Skeletal muscle tissue (tissue), 4 donors: Measurements from ENCODE around the gene ALDH1A1. TPM values are rescaled to one million over a fixed set of nuclear protein-coding genes. Genes with fewer than 3 reads are reported as not detected.

Experiments
- H3K27ac ChIP-seq: one replicate; pipeline ENCODE4 v1.7.0; 2013; ENCODE audit warnings: mild to moderate bottlenecking, low read depth, low read length, inconsistent platforms
- H3K27me3 ChIP-seq, 3 donors: one replicate each; pipeline ENCODE4 v1.7.0; 2013; ENCODE audit warnings: low read length in 3 of 3; ENCODE audit not compliant: control insufficient read depth in 3 of 3, insufficient read depth in 3 of 3
- H3K36me3 ChIP-seq, 3 donors: one replicate each; pipeline ENCODE4 v1.7.0; 2013; ENCODE audit warnings: low read length in 3 of 3; ENCODE audit not compliant: control insufficient read depth in 3 of 3, insufficient read depth in 3 of 3
- H3K4me1 ChIP-seq, 3 donors: one replicate each; pipeline ENCODE4 v1.7.0; 2013; ENCODE audit warnings: low read length in 3 of 3, mild to moderate bottlenecking in 3 of 3; ENCODE audit not compliant: control insufficient read depth in 3 of 3, insufficient read depth in 3 of 3
- H3K4me3 ChIP-seq, 3 donors: one replicate each; pipeline ENCODE4 v1.7.0; 2013; ENCODE audit warnings: low read length in 3 of 3
- H3K9ac ChIP-seq, 3 donors: one replicate each; pipeline ENCODE4 v1.7.0; 2013; ENCODE audit warnings: low read length in 3 of 3, mild to moderate bottlenecking in 3 of 3, moderate library complexity in 2 of 3, low read depth in 1 of 3
- H3K9me3 ChIP-seq, 3 donors: one replicate each; pipeline ENCODE4 v1.7.0; 2013; ENCODE audit warnings: low read length in 3 of 3; ENCODE audit not compliant: control insufficient read depth in 3 of 3
- total RNA-seq: library from RNA; depleted of rRNA; stranded (reverse); fragments of >200 nt; gene quantifications from one replicate; pipeline ENCODE4 v1.2.3, GENCODE V29; 2014
- donor health status: Osteomylitis.

ALDH1A1 gene
- total RNA-seq: 52.7 TPM

DNA sequence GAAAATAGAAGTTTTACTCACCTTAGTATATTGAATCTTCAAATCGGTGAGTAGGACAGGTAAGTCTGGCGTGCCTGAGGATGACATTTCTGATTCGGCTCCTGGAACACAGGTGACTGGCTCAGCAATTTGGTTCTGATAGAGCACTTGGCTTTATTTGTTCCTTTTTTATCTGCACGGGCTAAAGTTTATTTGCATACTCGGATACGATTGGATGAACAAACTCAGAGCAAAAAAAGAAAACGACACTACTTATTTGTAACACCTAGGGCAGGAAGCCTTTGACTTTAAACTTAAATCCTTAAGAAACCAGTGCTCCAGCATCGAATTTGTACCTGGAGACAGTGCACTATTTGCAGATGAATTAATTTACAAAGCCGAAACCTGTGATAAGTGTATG, at the start of gene ALDH1A1:
Gene ALDH1A1 (minus strand): TSS at position 140 of the 400 bp plus-strand sequence. CDS start 53 bp downstream, at position 87.
- Histone ChIP-seq H3K36me3 (no peaks in the 10 kb centered on the region), H3K4me3 (peak within 1 kb of the TSS; percentile 54 to 81 (median 68)), H3K27ac (peak within 1 kb of the TSS; percentile 11), H3K4me1 (peaks cover 0 to 9% (median 5%) of the 10 kb centered on the region in 3 donors), H3K9me3 (no peaks in the 10 kb centered on the region), H3K27me3 (no peaks in the 10 kb centered on the region), H3K9ac (peak within 1 kb of the TSS; percentile 34 to 73 (median 36))

- H3K9me3 ChIP-seq: no peaks in the 10 kb centered on the region
- no peak overlapping the region for H3K9ac ChIP-seq
- H3K36me3 ChIP-seq: no peaks in the 10 kb centered on the region
- no peaks in the 10 kb centered on the region for H3K27me3 ChIP-seq
- peaks cover 4 to 6% (median 5%) of the 10 kb centered on the region in 3 donors for H3K4me1 ChIP-seq
- no peak overlapping the region for H3K4me3 ChIP-seq
- no peak overlapping the region for H3K27ac ChIP-seq
Measured at GRCh38 chr9:73001860-73002259, 49.0 kb upstream of the ALDH1A1 start.

- Histone ChIP-seq H3K9ac (no peak overlapping the region), H3K27ac (no peak overlapping the region), H3K27me3 (no peaks in the 10 kb centered on the region), H3K4me3 (no peak overlapping the region), H3K4me1 (peaks cover 4 to 6% (median 5%) of the 10 kb centered on the region in 3 donors), H3K36me3 (no peaks in the 10 kb centered on the region), H3K9me3 (no peaks in the 10 kb centered on the region)
Measured at GRCh38 chr9:72998363-72998762, 45.5 kb upstream of the ALDH1A1 start.

DNA sequence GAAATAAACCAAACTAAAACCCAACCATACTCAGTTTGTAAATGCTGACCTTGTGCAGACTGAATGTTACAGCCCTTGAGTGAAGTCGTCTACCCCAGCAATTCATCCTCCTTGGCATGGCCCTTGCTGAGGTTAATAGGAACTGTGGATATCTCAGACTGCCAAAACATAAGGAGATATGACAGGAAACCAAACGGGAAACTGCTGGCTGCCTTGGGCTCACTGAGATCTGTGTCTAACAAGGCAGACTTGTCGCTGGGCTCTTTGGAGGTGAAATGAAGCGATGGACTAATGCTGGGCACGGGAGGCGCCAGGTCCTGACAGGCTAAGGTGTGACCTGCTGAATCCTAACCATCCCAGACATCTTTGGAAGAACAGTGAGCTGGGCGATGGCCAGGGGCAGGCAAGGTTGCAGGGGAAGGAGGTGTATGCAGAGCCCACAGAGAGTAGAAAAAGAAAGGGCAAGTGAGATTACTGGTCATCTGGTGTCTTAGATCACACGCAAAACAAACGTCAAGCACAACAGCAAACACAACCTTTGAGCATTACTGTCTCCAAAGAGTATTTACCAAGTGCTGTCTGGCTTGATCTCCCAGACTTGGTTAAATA, 44.6 kb upstream of the ALDH1A1 start:
- Histone ChIP-seq H3K36me3 (no peaks in the 10 kb centered on the region), H3K9me3 (no peaks in the 10 kb centered on the region), H3K27ac (no peak overlapping the region), H3K27me3 (no peaks in the 10 kb centered on the region), H3K4me3 (peak overlapping the region; percentile 8 to 49 (median 38)), H3K9ac (no peak overlapping the region), H3K4me1 (peaks cover 4 to 6% (median 5%) of the 10 kb centered on the region in 3 donors)

GRCh38 chr9:72996684-72997314, 43.9 kb upstream of the ALDH1A1 start:
- Histone ChIP-seq H3K27me3 (no peaks in the 10 kb centered on the region), H3K36me3 (no peaks in the 10 kb centered on the region), H3K9ac (no peak overlapping the region), H3K9me3 (no peaks in the 10 kb centered on the region), H3K4me1 (peaks cover 4 to 6% (median 5%) of the 10 kb centered on the region in 3 donors), H3K4me3 (no peak overlapping the region), H3K27ac (no peak overlapping the region)

DNA sequence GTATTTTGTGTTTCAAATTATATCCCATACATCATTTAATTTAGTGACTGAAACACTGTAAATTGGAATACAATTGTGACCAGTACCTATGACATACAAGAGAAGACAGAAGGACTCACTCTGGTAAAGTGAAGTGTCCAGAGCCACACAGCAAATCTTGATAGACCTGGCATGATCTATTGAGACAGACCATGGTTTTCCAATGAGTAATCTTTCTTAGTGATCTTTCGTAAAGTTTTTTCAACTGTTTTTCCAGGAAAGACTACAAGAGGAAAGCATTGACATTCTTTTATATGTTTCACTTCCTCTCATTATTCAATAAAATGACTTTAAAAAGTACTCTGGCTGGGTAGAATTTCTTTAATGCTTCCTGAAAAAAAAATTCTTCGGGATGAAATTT, 43.3 kb upstream of the ALDH1A1 start:
- Histone ChIP-seq H3K4me1 (peaks cover 4 to 6% (median 5%) of the 10 kb centered on the region in 3 donors), H3K9ac (no peak overlapping the region), H3K27me3 (no peaks in the 10 kb centered on the region), H3K36me3 (no peaks in the 10 kb centered on the region), H3K9me3 (no peaks in the 10 kb centered on the region), H3K27ac (no peak overlapping the region), H3K4me3 (no peak overlapping the region)

DNA sequence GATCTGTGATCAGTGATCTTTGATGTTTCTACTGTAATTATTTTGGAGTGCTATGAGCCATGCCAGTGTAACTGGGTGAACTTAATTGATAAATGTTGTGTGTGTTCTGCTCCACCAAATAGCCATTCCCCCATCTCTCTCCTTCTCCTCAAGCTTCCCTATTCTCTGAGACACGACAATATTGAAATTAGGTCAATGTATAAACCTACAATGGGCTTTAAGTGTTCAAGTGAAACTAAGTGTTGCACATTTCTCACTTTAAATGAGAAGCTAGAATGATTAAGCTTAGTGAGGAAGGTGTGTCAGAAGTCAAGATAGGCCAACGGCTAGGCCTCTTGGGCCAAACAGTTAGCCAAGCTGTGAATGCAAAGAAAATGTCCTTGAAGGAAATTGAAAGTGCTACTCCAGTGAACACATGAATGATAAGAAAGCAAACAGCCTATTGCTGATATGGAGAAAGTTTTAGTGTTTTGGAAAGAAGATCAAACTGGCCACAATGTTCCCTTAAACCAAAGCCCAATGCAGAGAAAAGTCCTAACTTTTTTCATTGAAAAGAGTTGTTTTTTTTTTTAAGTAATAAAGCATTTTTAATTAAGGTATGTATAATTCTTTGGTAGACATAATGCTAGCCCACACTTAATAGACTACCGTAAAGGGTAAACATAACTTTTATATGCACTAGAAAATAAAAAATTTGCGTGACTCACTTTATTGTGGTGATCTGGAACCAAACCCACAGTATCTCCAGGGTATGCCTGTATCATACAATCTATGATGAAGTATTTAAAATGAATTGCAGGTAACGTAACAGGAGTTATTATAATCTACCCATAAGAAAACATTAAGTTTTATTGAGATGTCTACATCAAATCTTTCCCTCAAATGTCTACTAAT, 42.5 kb upstream of the ALDH1A1 start:
- Histone ChIP-seq H3K9ac (no peak overlapping the region), H3K9me3 (no peaks in the 10 kb centered on the region), H3K4me1 (peaks cover 4 to 6% (median 5%) of the 10 kb centered on the region in 3 donors), H3K4me3 (no peak overlapping the region), H3K36me3 (no peaks in the 10 kb centered on the region), H3K27me3 (no peaks in the 10 kb centered on the region), H3K27ac (no peak overlapping the region)

DNA sequence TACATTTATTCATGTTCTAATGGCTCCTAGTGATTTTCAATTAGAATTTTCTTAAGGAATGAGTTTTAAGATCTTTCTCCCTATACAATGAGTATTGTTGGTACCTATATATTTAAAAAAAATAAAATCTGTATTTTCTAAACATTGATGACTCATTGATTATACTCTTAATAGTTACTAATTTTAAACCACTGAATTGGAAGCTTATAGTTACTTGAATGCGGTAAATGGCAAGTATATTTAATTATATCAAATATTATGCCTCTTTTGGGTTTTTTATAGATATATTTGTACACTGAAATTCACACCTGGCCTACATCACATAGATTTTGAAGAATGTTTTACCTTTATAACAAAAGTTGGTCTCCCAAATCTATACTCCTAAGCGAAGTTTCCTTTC, 38.9 kb upstream of the ALDH1A1 start:
- Histone ChIP-seq H3K4me1 (no peaks in the 10 kb centered on the region), H3K27ac (no peak overlapping the region), H3K4me3 (no peak overlapping the region), H3K9ac (no peak overlapping the region), H3K27me3 (no peaks in the 10 kb centered on the region), H3K9me3 (no peaks in the 10 kb centered on the region), H3K36me3 (no peaks in the 10 kb centered on the region)

DNA sequence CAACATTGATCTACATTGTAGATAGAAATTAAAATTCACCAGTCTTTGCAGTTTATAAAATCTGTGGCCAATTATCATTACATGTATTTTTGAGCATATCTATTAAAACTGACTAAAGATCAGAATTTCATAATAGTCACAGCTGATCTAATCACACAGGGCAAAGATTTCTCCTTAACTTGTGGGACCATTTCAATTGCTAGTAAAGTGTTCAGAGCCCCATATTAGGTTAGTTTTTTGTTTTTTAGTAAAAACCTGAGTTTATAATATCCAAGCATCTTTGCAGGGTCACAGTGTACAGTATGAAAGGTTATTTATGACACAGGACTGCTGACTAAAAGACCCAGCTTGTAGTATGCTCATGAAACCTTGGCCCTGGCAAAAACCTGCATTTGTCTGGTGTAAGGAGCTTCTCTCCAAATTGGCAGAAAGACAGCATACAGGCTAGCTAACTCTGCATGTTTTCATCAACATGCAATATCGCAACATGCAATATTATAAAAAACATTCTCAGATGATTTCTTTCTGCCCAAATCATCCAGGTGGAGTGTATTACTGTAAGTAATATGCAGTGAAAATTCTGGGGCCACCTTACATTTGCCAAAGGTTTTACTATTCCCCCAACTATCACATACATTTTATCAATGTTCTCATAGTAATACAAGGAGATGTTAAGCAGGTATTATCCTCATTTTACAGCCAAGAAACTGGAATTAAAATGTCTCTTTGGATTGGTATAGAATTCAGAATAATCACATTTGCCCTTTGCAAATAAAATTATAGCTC, 37.7 kb upstream of the ALDH1A1 start:
- Histone ChIP-seq H3K27me3 (no peaks in the 10 kb centered on the region), H3K9ac (no peak overlapping the region), H3K9me3 (no peaks in the 10 kb centered on the region), H3K27ac (no peak overlapping the region), H3K4me3 (no peak overlapping the region), H3K4me1 (no peaks in the 10 kb centered on the region), H3K36me3 (no peaks in the 10 kb centered on the region)
